K562 (cell line): ENCODE measurements around the gene KDM2A. TPM values are rescaled to one million over a fixed set of nuclear protein-coding genes. Genes with fewer than 3 reads are reported as not detected.

ENCODE experiments used
- CTBP1 ChIP-seq: fragments of 450-650 bp; IDR thresholded peaks from 2 replicates; pipeline ENCODE4 v1.6.1; 2016; ENCODE audit warnings: borderline replicate concordance
- NR2F6 ChIP-seq: fragments of 450-650 bp; formaldehyde crosslinking; IDR thresholded peaks from 2 replicates; pipeline ENCODE4 v1.4.0; 2020; ENCODE audit warnings: mild to moderate bottlenecking
- POLR2H ChIP-seq: IDR thresholded peaks from 2 replicates; pipeline ENCODE4 v1.6.1; 2016; ENCODE audit warnings: missing genetic modification characterization, low read depth, mild to moderate bottlenecking, control low read depth, missing compliant biosample characterization, moderate library complexity
- SMARCA5 ChIP-seq: fragments of 450-650 bp; IDR thresholded peaks from 2 replicates; pipeline ENCODE4 v1.6.1; 2016
- WHSC1 ChIP-seq: IDR thresholded peaks from one replicate; pipeline ENCODE4 v1.6.1; 2012; ENCODE audit warnings: low read length, control low read depth, inconsistent platforms
- ZBED1 ChIP-seq: IDR thresholded peaks from 2 replicates; pipeline ENCODE4 v1.6.1; 2014
- polyA plus RNA-seq, 8 experiments: library from polyadenylated mRNA; depleted of rRNA in 4 of 8; stranded (reverse) in 5 of 8; unstranded in 3 of 8; fragments of >200 nt; fragmentation: Nextera tagmentation in 2 of 8; fragmentation: Illumina TruSeq in 1 of 8; extraction: Ambion mirVana in 2 of 8; extraction: Trizol in 1 of 8; gene quantifications; 2 replicates each; pipeline versions ENCODE4 v1.2.1 to v1.2.3, GENCODE V29; 2011 to 2014; ENCODE audit warnings: inconsistent platforms in 1 of 8, missing spikeins in 1 of 8
- total RNA-seq, 7 experiments: library from RNA; depleted of rRNA in 6 of 7; stranded (reverse); fragments of >200 nt in 6 of 7; fragmentation: Illumina TruSeq in 2 of 7; extraction: Trizol in 2 of 7; gene quantifications; 2 replicates each; pipeline versions ENCODE4 v1.2.1 to v1.2.3, GENCODE V29; 2011 to 2021; ENCODE audit warnings: low replicate concordance in 1 of 7
- TF ChIP-seq, protein P1 (sequence below), 2 experiments: fragments of 450-650 bp in 1 of 2; sonication (generic) in 1 of 2; formaldehyde crosslinking in 1 of 2; IDR thresholded peaks; 2 replicates each; pipeline versions ENCODE4 v1.7.1 to v1.9.0; 2016 to 2022; ENCODE audit warnings: inconsistent platforms in 1 of 2, mild to moderate bottlenecking in 1 of 2, missing genetic modification reagents in 1 of 2
- TF ChIP-seq, protein P2 (sequence below): sonication (generic); formaldehyde crosslinking; IDR thresholded peaks from 2 replicates; pipeline ENCODE4 v1.8.1; 2023; ENCODE audit warnings: mild to moderate bottlenecking, missing genetic modification reagents
- TF ChIP-seq, protein P3 (sequence below): fragments of 450-650 bp; IDR thresholded peaks from 2 replicates; pipeline ENCODE4 v1.6.1; 2017; ENCODE audit warnings: mild to moderate bottlenecking, moderate library complexity
- TF ChIP-seq, protein P4 (sequence below): fragments of 200-800 bp; sonication (Bioruptor generic); IDR thresholded peaks from 2 replicates; pipeline ENCODE4 v1.6.1; 2017; ENCODE audit warnings: missing genetic modification characterization, missing compliant biosample characterization

Gene KDM2A
- total and polyA plus RNA-seq, 9 of the 15 experiments (the other 6 are each of a cell fraction or from before 2014, with no cell fraction given) = 5.0 to 39.3 (median 21.3) TPM

DNA sequence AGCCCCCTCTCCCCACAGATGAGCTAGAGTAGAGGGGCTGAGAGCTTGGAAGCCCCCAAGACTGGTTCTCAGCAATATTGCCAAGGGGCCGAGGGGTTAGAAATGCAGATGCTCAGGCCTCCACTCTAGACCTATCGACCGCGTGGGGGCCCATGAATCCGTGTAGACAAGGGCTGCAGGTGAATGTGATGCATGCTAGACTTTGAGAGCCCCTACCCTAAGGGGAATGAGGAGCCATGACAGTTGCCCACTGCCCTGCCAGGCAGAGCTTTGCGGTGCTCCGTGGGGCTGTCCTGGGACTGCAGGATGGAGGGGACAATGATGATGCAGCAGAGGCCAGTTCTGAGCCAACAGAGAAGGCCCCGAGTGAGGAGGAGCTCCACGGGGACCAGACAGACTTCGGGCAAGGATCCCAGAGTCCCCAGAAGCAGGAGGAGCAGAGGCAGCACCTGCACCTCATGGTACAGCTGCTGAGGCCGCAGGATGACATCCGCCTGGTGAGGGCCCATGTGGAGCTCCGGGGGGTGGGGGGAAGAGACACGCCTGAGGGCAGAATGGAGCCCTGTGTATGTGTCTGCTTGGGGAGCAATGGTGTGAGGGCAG is 185.5 kb downstream of the KDM2A start (continued):
- TF ChIP-seq, protein P1, sequence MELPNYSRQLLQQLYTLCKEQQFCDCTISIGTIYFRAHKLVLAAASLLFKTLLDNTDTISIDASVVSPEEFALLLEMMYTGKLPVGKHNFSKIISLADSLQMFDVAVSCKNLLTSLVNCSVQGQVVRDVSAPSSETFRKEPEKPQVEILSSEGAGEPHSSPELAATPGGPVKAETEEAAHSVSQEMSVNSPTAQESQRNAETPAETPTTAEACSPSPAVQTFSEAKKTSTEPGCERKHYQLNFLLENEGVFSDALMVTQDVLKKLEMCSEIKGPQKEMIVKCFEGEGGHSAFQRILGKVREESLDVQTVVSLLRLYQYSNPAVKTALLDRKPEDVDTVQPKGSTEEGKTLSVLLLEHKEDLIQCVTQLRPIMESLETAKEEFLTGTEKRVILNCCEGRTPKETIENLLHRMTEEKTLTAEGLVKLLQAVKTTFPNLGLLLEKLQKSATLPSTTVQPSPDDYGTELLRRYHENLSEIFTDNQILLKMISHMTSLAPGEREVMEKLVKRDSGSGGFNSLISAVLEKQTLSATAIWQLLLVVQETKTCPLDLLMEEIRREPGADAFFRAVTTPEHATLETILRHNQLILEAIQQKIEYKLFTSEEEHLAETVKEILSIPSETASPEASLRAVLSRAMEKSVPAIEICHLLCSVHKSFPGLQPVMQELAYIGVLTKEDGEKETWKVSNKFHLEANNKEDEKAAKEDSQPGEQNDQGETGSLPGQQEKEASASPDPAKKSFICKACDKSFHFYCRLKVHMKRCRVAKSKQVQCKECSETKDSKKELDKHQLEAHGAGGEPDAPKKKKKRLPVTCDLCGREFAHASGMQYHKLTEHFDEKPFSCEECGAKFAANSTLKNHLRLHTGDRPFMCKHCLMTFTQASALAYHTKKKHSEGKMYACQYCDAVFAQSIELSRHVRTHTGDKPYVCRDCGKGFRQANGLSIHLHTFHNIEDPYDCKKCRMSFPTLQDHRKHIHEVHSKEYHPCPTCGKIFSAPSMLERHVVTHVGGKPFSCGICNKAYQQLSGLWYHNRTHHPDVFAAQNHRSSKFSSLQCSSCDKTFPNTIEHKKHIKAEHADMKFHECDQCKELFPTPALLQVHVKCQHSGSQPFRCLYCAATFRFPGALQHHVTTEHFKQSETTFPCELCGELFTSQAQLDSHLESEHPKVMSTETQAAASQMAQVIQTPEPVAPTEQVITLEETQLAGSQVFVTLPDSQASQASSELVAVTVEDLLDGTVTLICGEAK (IDR thresholded peaks at IDR 0.05) = no peak
- TF ChIP-seq, protein P1 (CRISPR knock-in tag; IDR thresholded peaks at IDR 0.05) = no peak
- TF ChIP-seq, protein P2, sequence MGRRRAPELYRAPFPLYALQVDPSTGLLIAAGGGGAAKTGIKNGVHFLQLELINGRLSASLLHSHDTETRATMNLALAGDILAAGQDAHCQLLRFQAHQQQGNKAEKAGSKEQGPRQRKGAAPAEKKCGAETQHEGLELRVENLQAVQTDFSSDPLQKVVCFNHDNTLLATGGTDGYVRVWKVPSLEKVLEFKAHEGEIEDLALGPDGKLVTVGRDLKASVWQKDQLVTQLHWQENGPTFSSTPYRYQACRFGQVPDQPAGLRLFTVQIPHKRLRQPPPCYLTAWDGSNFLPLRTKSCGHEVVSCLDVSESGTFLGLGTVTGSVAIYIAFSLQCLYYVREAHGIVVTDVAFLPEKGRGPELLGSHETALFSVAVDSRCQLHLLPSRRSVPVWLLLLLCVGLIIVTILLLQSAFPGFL (CRISPR knock-in tag) = no peak
- TF ChIP-seq, protein P3, sequence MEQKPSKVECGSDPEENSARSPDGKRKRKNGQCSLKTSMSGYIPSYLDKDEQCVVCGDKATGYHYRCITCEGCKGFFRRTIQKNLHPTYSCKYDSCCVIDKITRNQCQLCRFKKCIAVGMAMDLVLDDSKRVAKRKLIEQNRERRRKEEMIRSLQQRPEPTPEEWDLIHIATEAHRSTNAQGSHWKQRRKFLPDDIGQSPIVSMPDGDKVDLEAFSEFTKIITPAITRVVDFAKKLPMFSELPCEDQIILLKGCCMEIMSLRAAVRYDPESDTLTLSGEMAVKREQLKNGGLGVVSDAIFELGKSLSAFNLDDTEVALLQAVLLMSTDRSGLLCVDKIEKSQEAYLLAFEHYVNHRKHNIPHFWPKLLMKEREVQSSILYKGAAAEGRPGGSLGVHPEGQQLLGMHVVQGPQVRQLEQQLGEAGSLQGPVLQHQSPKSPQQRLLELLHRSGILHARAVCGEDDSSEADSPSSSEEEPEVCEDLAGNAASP = no peak
- no peak for TF ChIP-seq NR2F6 (CRISPR knock-in tag)
- TF ChIP-seq, protein P4, sequence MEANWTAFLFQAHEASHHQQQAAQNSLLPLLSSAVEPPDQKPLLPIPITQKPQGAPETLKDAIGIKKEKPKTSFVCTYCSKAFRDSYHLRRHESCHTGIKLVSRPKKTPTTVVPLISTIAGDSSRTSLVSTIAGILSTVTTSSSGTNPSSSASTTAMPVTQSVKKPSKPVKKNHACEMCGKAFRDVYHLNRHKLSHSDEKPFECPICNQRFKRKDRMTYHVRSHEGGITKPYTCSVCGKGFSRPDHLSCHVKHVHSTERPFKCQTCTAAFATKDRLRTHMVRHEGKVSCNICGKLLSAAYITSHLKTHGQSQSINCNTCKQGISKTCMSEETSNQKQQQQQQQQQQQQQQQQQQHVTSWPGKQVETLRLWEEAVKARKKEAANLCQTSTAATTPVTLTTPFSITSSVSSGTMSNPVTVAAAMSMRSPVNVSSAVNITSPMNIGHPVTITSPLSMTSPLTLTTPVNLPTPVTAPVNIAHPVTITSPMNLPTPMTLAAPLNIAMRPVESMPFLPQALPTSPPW (CRISPR knock-in tag) = no peak
- no peak for TF ChIP-seq POLR2H (tag)
- no peak for TF ChIP-seq SMARCA5
- no peak for TF ChIP-seq ZBED1
- TF ChIP-seq CTBP1 = no peak
- TF ChIP-seq WHSC1 = no peak
